Measurements from ENCODE around the gene RBFOX2. TPM values are rescaled to one million over a fixed set of nuclear protein-coding genes. Genes with fewer than 3 reads are reported as not detected.

The RBFOX2 gene
- total and polyA plus RNA-seq, 2 of the 8 experiments (the other 6 are each of a cell fraction or from before 2014, with no cell fraction given), result 121 to 122 TPM

DNA sequence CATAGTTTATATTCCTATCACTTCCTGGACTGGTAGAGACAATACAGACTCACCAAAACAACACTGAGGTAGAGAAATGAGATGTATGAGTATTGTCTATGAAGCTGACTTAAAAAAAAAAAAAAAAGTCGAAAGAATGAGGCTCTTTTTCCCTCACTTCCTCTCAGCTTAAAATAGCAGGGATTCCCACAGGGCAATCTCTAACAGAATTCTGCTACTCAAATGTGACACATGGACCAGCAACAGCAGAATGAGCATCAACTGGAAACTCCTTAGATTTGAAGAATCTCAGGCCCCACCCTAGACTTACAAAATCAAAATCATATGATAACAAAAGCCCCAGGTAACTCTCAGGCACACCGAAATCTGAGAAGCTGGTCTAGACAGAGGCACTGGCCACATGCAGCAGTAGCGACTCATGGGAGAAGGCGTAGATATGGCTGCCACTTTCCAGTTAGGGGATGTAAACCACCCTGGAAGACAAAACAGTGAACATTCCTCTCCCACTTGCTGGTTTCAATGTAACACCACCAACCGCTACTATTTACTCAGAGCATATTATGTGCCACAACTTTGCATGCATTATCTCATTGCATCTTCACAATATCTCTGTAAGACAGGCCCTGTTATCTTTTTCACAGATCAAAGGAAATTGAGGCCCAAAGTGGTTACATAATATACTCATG lies 128.0 kb downstream of the RBFOX2 start:
- no peaks in the 10 kb centered on the region for H3K27me3 ChIP-seq (replicated peaks in 1 of 4; ENCODE audit: control insufficient read depth in 3 of 4, extremely low read depth in 1 of 4, insufficient read depth in 3 of 4, low read length in 3 of 4)
- H3K23ac ChIP-seq (ENCODE audit: insufficient read length), result no peak overlapping the region
- no peaks in the 10 kb centered on the region for H3K9me3 ChIP-seq (ENCODE audit: insufficient read depth in 2 of 2, low read depth in 1 of 2, low read length in 1 of 2)
- H2BK15ac ChIP-seq (ENCODE audit: low read length), result no peak overlapping the region
- H3K79me2 ChIP-seq (ENCODE audit: control insufficient read depth in 1 of 2, insufficient read depth in 2 of 2, low read length in 2 of 2), result peaks cover 5 to 71% of the 10 kb centered on the region in 2 experiments
- H3K23me2 ChIP-seq (ENCODE audit: low read depth, low read length), result peaks cover 3% of the 10 kb centered on the region; the same call in 1 of the 2 replicates
- H3K4me2 ChIP-seq (ENCODE audit: insufficient read depth in 1 of 2, low read depth in 2 of 2, low read length in 2 of 2), result no peak overlapping the region
- no peak overlapping the region for H3K56ac ChIP-seq (replicated peaks; ENCODE audit: insufficient read length, low read depth, low read length)
- no peak overlapping the region for H3K18ac ChIP-seq (ENCODE audit: extremely low read depth, low read length)
- CTCF ChIA-PET (ENCODE audit: partially characterized antibody), result interaction anchor here (0.8 to 1.0 kb wide), 2 partner anchors 22 to 165 kb away, joined by 5 to 6 read pairs; no protein-coding TSS in a partner anchor
- H2BK20ac ChIP-seq (ENCODE audit: low read length), result no peak overlapping the region
- FAIRE-seq (no peak), DNase-seq (ENCODE audit: low read depth in 1 of 2, low spot score in 2 of 2) (no peak)
- H2AFZ ChIP-seq (ENCODE audit: low read length), result no peak overlapping the region
- H2BK120ac ChIP-seq (replicated peaks; ENCODE audit: low read depth, low read length), result no peak overlapping the region
- no peak overlapping the region for H3K4me3 ChIP-seq (ENCODE audit: extremely low read depth in 1 of 4, insufficient read depth in 2 of 4, low read depth in 3 of 4, low read length in 4 of 4)
- no peak overlapping the region for H3K14ac ChIP-seq (ENCODE audit: insufficient read length)
- no peak overlapping the region for H3K9ac ChIP-seq (replicated peaks in 1 of 4; ENCODE audit: extremely low read depth in 1 of 4, low read depth in 3 of 4, low read length in 3 of 4)
- no peak overlapping the region for H3K4ac ChIP-seq (replicated peaks; ENCODE audit: insufficient read length, low read depth, low read length)
- POLR2A ChIA-PET (ENCODE audit: partially characterized antibody), result no interaction called here
- H2BK5ac ChIP-seq (ENCODE audit: low read depth, low read length), result no peak overlapping the region
- no peaks in the 10 kb centered on the region for H3K36me3 ChIP-seq (ENCODE audit: control insufficient read depth in 2 of 4, insufficient read depth in 4 of 4, low read length in 3 of 4)
- no peak overlapping the region for H4K8ac ChIP-seq (ENCODE audit: extremely low read depth, insufficient read depth, low read length)
- no peak overlapping the region for H4K91ac ChIP-seq (replicated peaks; ENCODE audit: insufficient read length, low read length)
- no peak overlapping the region for H3K27ac ChIP-seq (ENCODE audit: low read depth, low read length)
- H3K4me1 ChIP-seq (replicated peaks in 1 of 4; ENCODE audit: control insufficient read depth in 3 of 4, insufficient read depth in 4 of 4, low read length in 3 of 4), result peaks cover 0 to 13% (median 2%) of the 10 kb centered on the region in 4 experiments; a peak in 3 of 7 replicates
- H2BK12ac ChIP-seq (ENCODE audit: low read depth, low read length), result no peak overlapping the region; the same call in 1 of the 2 replicates
- TF ChIP-seq TEAD4 (IDR thresholded peaks at IDR 0.05; ENCODE audit: low read depth, low read length) (no peak), YY1 (IDR thresholded peaks at IDR 0.05; ENCODE audit: low read depth, low read length) (0 out of 2 replicates have a peak, but pooled peaks have one; percentile 31), BRCA1 (IDR thresholded peaks at IDR 0.05; ENCODE audit: low read depth, low read length) (no peak)
- H3K79me1 ChIP-seq (ENCODE audit: low read depth, low read length), result peaks cover 9% of the 10 kb centered on the region
- no peak overlapping the region for H4K5ac ChIP-seq (ENCODE audit: insufficient read length, low read depth, low read length)
- peaks cover 0 to 1% of the 10 kb centered on the region in 2 experiments for H4K20me1 ChIP-seq (replicated peaks in 1 of 2; ENCODE audit: control insufficient read depth in 1 of 2, insufficient read depth in 2 of 2, low read length in 2 of 2)
- no peak overlapping the region for H2AK5ac ChIP-seq (ENCODE audit: low read depth, low read length)
- 73% methylated on average over 5 of the region's 5 CpGs; no CpG with 5 or more reads in 1 of the 2 experiments for WGBS, 2 experiments (ENCODE audit: extremely low coverage in 1 of 2, insufficient coverage in 1 of 2, insufficient read length in 1 of 2, insufficient replicate concordance in 2 of 2, low coverage in 1 of 2, low lambda C conversion rate in 2 of 2, missing lambda C conversion rate in 1 of 2)

Measured in H1 (cell line).